Type B pancreatic cell (in vitro differentiated cells): ENCODE data around the gene ISY1. TPM values are rescaled to one million over a fixed set of nuclear protein-coding genes. Genes with fewer than 3 reads are reported as not detected.
"Not testable (repeated sequence)": the region's sequence is repeated elsewhere in the genome, so short reads cannot be mapped to it uniquely, and the experiment has no call there.

ENCODE experiments used
- DNase-seq: peaks from one replicate; pipeline ENCODE4 v3.0.0; 2021; ENCODE audit warnings: mixed read lengths; ENCODE audit not compliant: unreplicated experiment; ENCODE audit errors: extremely low spot score
- H3K27ac Mint-ChIP-seq: 2 replicates; pipeline ENCODE4 v1.8.0; 2021; ENCODE audit warnings: mild to moderate bottlenecking, mixed read lengths
- H3K27me3 Mint-ChIP-seq: 2 replicates; pipeline ENCODE4 v1.8.0; 2021; ENCODE audit warnings: mixed read lengths
- H3K36me3 Mint-ChIP-seq: 2 replicates; pipeline ENCODE4 v1.8.0; 2021; ENCODE audit warnings: mixed read lengths
- H3K4me1 Mint-ChIP-seq: one replicate; pipeline ENCODE4 v1.8.0; 2021; ENCODE audit warnings: mixed read lengths; ENCODE audit not compliant: unreplicated experiment
- H3K4me3 Mint-ChIP-seq: 2 replicates; pipeline ENCODE4 v1.8.0; 2021; ENCODE audit warnings: mild to moderate bottlenecking, mixed read lengths
- H3K9me3 Mint-ChIP-seq: 2 replicates; pipeline ENCODE4 v1.8.0; 2021; ENCODE audit warnings: mixed read lengths
- CTCF ChIP-seq: fragments of 200-600 bp; sonication (generic); conservative IDR thresholded peaks from 2 replicates; pipeline ENCODE4 v1.5.0; 2021; ENCODE audit warnings: antibody characterized with exemption, mild to moderate bottlenecking
- total RNA-seq: library from RNA; stranded (reverse); gene quantifications from 2 replicates; pipeline ENCODE4 v1.2.1, GENCODE V29; 2021; ENCODE audit warnings: low replicate concordance

The ISY1 gene
- total RNA-seq, 1 donor from 2014 or later = 33.2 TPM

- peak; percentile 42 for TF ChIP-seq CTCF
- H3K4me3 Mint-ChIP-seq = peak overlapping the region; percentile 99
- peaks cover 25% of the 10 kb centered on the region for H3K4me1 Mint-ChIP-seq
- no peaks in the 10 kb centered on the region for H3K9me3 Mint-ChIP-seq
- no peak for DNase-seq
- H3K27me3 Mint-ChIP-seq = no peaks in the 10 kb centered on the region
- H3K36me3 Mint-ChIP-seq = peaks cover 15% of the 10 kb centered on the region
- H3K27ac Mint-ChIP-seq = peak overlapping the region; percentile 100
Measured at GRCh38 chr3:129162729-129163579, 2.1 kb upstream of the ISY1 start.

GRCh38 chr3:129161860-129162271 lies 1.0 kb upstream of the ISY1 start:
- peaks cover 25% of the 10 kb centered on the region for H3K4me1 Mint-ChIP-seq
- no peak for TF ChIP-seq CTCF
- no peak for DNase-seq
- H3K9me3 Mint-ChIP-seq = no peaks in the 10 kb centered on the region
- peak overlapping the region; percentile 100 for H3K27ac Mint-ChIP-seq
- H3K36me3 Mint-ChIP-seq = peaks cover 7% of the 10 kb centered on the region
- H3K4me3 Mint-ChIP-seq = peak overlapping the region; percentile 99
- no peaks in the 10 kb centered on the region for H3K27me3 Mint-ChIP-seq

- peaks cover 3% of the 10 kb centered on the region for H3K36me3 Mint-ChIP-seq
- no peak for TF ChIP-seq CTCF
Measured at GRCh38 chr3:129144786-129145185, 16.1 kb downstream of the ISY1 start.

GRCh38 chr3:129141011-129141410 lies 19.9 kb downstream of the ISY1 start:
- not testable (repeated sequence) for H3K4me1 Mint-ChIP-seq, H3K27ac Mint-ChIP-seq, H3K4me3 Mint-ChIP-seq

More at GRCh38 chr3:129144786-129145185, 16.1 kb downstream of the ISY1 start:
- no peaks in the 10 kb centered on the region for H3K9me3 Mint-ChIP-seq
- H3K27me3 Mint-ChIP-seq = no peaks in the 10 kb centered on the region
- no peaks in the 10 kb centered on the region for H3K4me1 Mint-ChIP-seq
- DNase-seq = no peak
- no peak overlapping the region for H3K4me3 Mint-ChIP-seq
- H3K27ac Mint-ChIP-seq = no peak overlapping the region

GRCh38 chr3:129139911-129140310 lies 21.0 kb downstream of the ISY1 start:
- H3K4me3 Mint-ChIP-seq = no peak overlapping the region
- no peak overlapping the region for H3K27ac Mint-ChIP-seq
- TF ChIP-seq CTCF = no peak
- no peaks in the 10 kb centered on the region for H3K36me3 Mint-ChIP-seq
- no peaks in the 10 kb centered on the region for H3K9me3 Mint-ChIP-seq
- H3K4me1 Mint-ChIP-seq = no peaks in the 10 kb centered on the region
- H3K27me3 Mint-ChIP-seq = no peaks in the 10 kb centered on the region
- DNase-seq = no peak

More at GRCh38 chr3:129141011-129141410, 19.9 kb downstream of the ISY1 start:
- H3K36me3 Mint-ChIP-seq, H3K9me3 Mint-ChIP-seq, H3K27me3 Mint-ChIP-seq, DNase-seq: not testable (repeated sequence)

GRCh38 chr3:129136275-129136674 lies 24.6 kb downstream of the ISY1 start:
- DNase-seq, H3K4me3 Mint-ChIP-seq, H3K27me3 Mint-ChIP-seq, H3K4me1 Mint-ChIP-seq, H3K9me3 Mint-ChIP-seq, H3K27ac Mint-ChIP-seq: not testable (repeated sequence)
- peaks cover 15% of the 10 kb centered on the region for H3K36me3 Mint-ChIP-seq
